Stimulated activated CD8-positive, alpha-beta memory T cell treated with anti-CD3 and anti-CD28 coated beads, Interleukin-12 subunit alpha, Interleukin-12 subunit beta, amount 100 ng/mL, for 1 hour (primary cell): ENCODE results near the gene TP73.

Experiments used
- DNase-seq: peaks from one replicate; pipeline ENCODE4 v3.0.0-alpha.2; 2020; ENCODE audit warnings: low read depth

The TP73 gene

GRCh38 chr1:3653286-3653618, 936 bp downstream of the TP73 start:
- DNase-seq = no peak

- no peak for DNase-seq
Observed at GRCh38 chr1:3654549-3655281, 2.4 kb downstream of the TP73 start.

- DNase-seq = no peak
Observed at GRCh38 chr1:3656450-3657095, 4.3 kb downstream of the TP73 start.

GRCh38 chr1:3657096-3657475, 4.8 kb downstream of the TP73 start:
- no peak for DNase-seq

GRCh38 chr1:3657578-3658230, 5.4 kb downstream of the TP73 start:
- DNase-seq = no peak

- DNase-seq = no peak
Observed at GRCh38 chr1:3658231-3658615, 5.9 kb downstream of the TP73 start.

- DNase-seq = no peak
Observed at GRCh38 chr1:3659093-3659492, 6.8 kb downstream of the TP73 start.

- no peak for DNase-seq
Observed at GRCh38 chr1:3660704-3661103, 8.4 kb downstream of the TP73 start.

- no peak for DNase-seq
Observed at GRCh38 chr1:3661631-3662030, 9.3 kb downstream of the TP73 start.

- DNase-seq = no peak
Observed at GRCh38 chr1:3662080-3662671, 9.9 kb downstream of the TP73 start.

- no peak for DNase-seq
Observed at GRCh38 chr1:3663999-3664699, 11.8 kb downstream of the TP73 start.

- no peak for DNase-seq
Observed at GRCh38 chr1:3664700-3665375, 12.5 kb downstream of the TP73 start.

- DNase-seq = no peak
Observed at GRCh38 chr1:3668148-3668547, 15.8 kb downstream of the TP73 start.

- no peak for DNase-seq
Observed at GRCh38 chr1:3668585-3669300, 16.4 kb downstream of the TP73 start.

- no peak for DNase-seq
Observed at GRCh38 chr1:3669421-3669821, 17.1 kb downstream of the TP73 start.

GRCh38 chr1:3669971-3670431, 17.7 kb downstream of the TP73 start:
- no peak for DNase-seq

- DNase-seq = no peak
Observed at GRCh38 chr1:3670823-3671265, 18.5 kb downstream of the TP73 start.

- DNase-seq = no peak
Observed at GRCh38 chr1:3671371-3672180, 19.3 kb downstream of the TP73 start.

GRCh38 chr1:3672231-3672970, 20.1 kb downstream of the TP73 start:
- DNase-seq = no peak

GRCh38 chr1:3672971-3673361, 20.6 kb downstream of the TP73 start:
- DNase-seq = no peak
